ENCODE measurements around the gene ADK. TPM values are rescaled to one million over a fixed set of nuclear protein-coding genes. Genes with fewer than 3 reads are reported as not detected.

The ADK gene
- total RNA-seq, 2 experiments from 2014 or later = 26.4 to 31.1 TPM

GRCh38 chr10:74379474-74379873 is 228.5 kb downstream of the ADK start:
- CTCF ChIA-PET (ENCODE audit: unreplicated experiment) = no interaction called here
- H3K4me2 ChIP-seq (ENCODE audit: low read length) = no peak overlapping the region

GRCh38 chr10:74380795-74381194 is 229.8 kb downstream of the ADK start:
- no peaks in the 10 kb centered on the region for H3K9me2 ChIP-seq (ENCODE audit: insufficient read depth, low read length)
- H3K79me2 ChIP-seq (ENCODE audit: insufficient read depth, low read depth, low read length) = no peaks in the 10 kb centered on the region
- no TSS peak for BruUV-seq (replicated peaks)
- no peaks in the 10 kb centered on the region for H3K36me3 ChIP-seq (ENCODE audit: insufficient read depth, low read length)
- no peak overlapping the region for H3K4me2 ChIP-seq (ENCODE audit: low read length)
- no peak for TF ChIP-seq CTCF (conservative IDR thresholded peaks at IDR 0.05; ENCODE audit: low read length)
- no peak for TF ChIP-seq EZH2phosphoT487 (IDR thresholded peaks at IDR 0.05; ENCODE audit: borderline replicate concordance, low read depth, low read length)
- DNase-seq (ENCODE audit: low spot score) = no peak
- H3K4me1 ChIP-seq (ENCODE audit: insufficient read depth, low read length, poor library complexity, severe bottlenecking) = no peaks in the 10 kb centered on the region
- ChIA-PET CTCF (ENCODE audit: unreplicated experiment) (no interaction called here), POLR2A (no interaction called here)
- intact Hi-C loops (cut with micrococcal nuclease; ENCODE audit: unreplicated experiment) = no loop called here
- no peaks in the 10 kb centered on the region for H3K9me3 ChIP-seq (ENCODE audit: low read length)
- no peak overlapping the region for H3K27ac ChIP-seq (ENCODE audit: low read depth, low read length, poor library complexity, severe bottlenecking)
- no peak overlapping the region for H3K4me3 ChIP-seq (ENCODE audit: low read depth, low read length, poor library complexity, severe bottlenecking)
- H4K20me1 ChIP-seq (ENCODE audit: insufficient read depth, low read length) = no peaks in the 10 kb centered on the region
- no peak overlapping the region for H2AFZ ChIP-seq (ENCODE audit: low read length)

More at GRCh38 chr10:74379474-74379873, 228.5 kb downstream of the ADK start:
- Histone ChIP-seq H3K4me3 (ENCODE audit: low read depth, low read length, poor library complexity, severe bottlenecking) (no peak overlapping the region), H3K36me3 (ENCODE audit: insufficient read depth, low read length) (no peaks in the 10 kb centered on the region), H3K79me2 (ENCODE audit: insufficient read depth, low read depth, low read length) (no peaks in the 10 kb centered on the region), H3K9me3 (ENCODE audit: low read length) (no peaks in the 10 kb centered on the region), H2AFZ (ENCODE audit: low read length) (no peak overlapping the region), H3K27ac (ENCODE audit: low read depth, low read length, poor library complexity, severe bottlenecking) (no peak overlapping the region), H3K9me2 (ENCODE audit: insufficient read depth, low read length) (no peaks in the 10 kb centered on the region), H4K20me1 (ENCODE audit: insufficient read depth, low read length) (no peaks in the 10 kb centered on the region), H3K4me1 (ENCODE audit: insufficient read depth, low read length, poor library complexity, severe bottlenecking) (no peaks in the 10 kb centered on the region)
- DNase-seq (ENCODE audit: low spot score) = no peak
- BruUV-seq (replicated peaks) = no TSS peak
- intact Hi-C loops (cut with micrococcal nuclease; ENCODE audit: unreplicated experiment) = no loop called here
- TF ChIP-seq EZH2phosphoT487 (IDR thresholded peaks at IDR 0.05; ENCODE audit: borderline replicate concordance, low read depth, low read length) = no peak
- no peak for TF ChIP-seq CTCF (conservative IDR thresholded peaks at IDR 0.05; ENCODE audit: low read length)
- POLR2A ChIA-PET = no interaction called here

GRCh38 chr10:74381291-74381853 is 230.4 kb downstream of the ADK start:
- H3K4me1 ChIP-seq (ENCODE audit: insufficient read depth, low read length, poor library complexity, severe bottlenecking) = no peaks in the 10 kb centered on the region
- H3K36me3 ChIP-seq (ENCODE audit: insufficient read depth, low read length) = no peaks in the 10 kb centered on the region
- H3K4me3 ChIP-seq (ENCODE audit: low read depth, low read length, poor library complexity, severe bottlenecking) = no peak overlapping the region
- H4K20me1 ChIP-seq (ENCODE audit: insufficient read depth, low read length) = no peaks in the 10 kb centered on the region
- H3K4me2 ChIP-seq (ENCODE audit: low read length) = no peak overlapping the region
- no peaks in the 10 kb centered on the region for H3K79me2 ChIP-seq (ENCODE audit: insufficient read depth, low read depth, low read length)
- no TSS peak for BruUV-seq (replicated peaks)
- ChIA-PET CTCF (ENCODE audit: unreplicated experiment) (no interaction called here), POLR2A (no interaction called here)
- H2AFZ ChIP-seq (ENCODE audit: low read length) = no peak overlapping the region
- intact Hi-C loops (cut with micrococcal nuclease; ENCODE audit: unreplicated experiment) = no loop called here
- H3K9me3 ChIP-seq (ENCODE audit: low read length) = no peaks in the 10 kb centered on the region
- no peaks in the 10 kb centered on the region for H3K9me2 ChIP-seq (ENCODE audit: insufficient read depth, low read length)
- no peak for DNase-seq (ENCODE audit: low spot score)
- TF ChIP-seq EZH2phosphoT487 (IDR thresholded peaks at IDR 0.05; ENCODE audit: borderline replicate concordance, low read depth, low read length) (no peak), CTCF (conservative IDR thresholded peaks at IDR 0.05; ENCODE audit: low read length) (no peak)
- H3K27ac ChIP-seq (ENCODE audit: low read depth, low read length, poor library complexity, severe bottlenecking) = no peak overlapping the region

Data from OCI-LY7 (cell line).